H1 (cell line): ENCODE measurements around the gene SYNGR4. TPM values are rescaled to one million over a fixed set of nuclear protein-coding genes. Genes with fewer than 3 reads are reported as not detected.
A peak's percentile ranks its signal among the peaks of the same experiment; 100 is the strongest.

Experiments used
- CTCF ChIA-PET: fragments of 300-600 bp; sonication (Branson Sonifier 250); formaldehyde crosslinking; loops from one replicate; lab custom pipeline; 2021; ENCODE audit not compliant: partially characterized antibody; lab: Charles Lee
- POLR2A ChIA-PET: fragments of 300-600 bp; sonication (Branson Sonifier 250); formaldehyde crosslinking; loops from one replicate; lab custom pipeline; 2021; ENCODE audit warnings: inconsistent platforms; ENCODE audit not compliant: partially characterized antibody; lab: Charles Lee
- DNase-seq, 2 experiments: peaks; one replicate each; pipeline versions ENCODE4 v3.0.0 to v3.0.0-alpha.2; 2010 to 2022; ENCODE audit warnings: low spot score in 2 of 2, low read depth in 1 of 2, mixed read lengths in 1 of 2
- FAIRE-seq: peaks from 2 replicates; lab custom pipeline; 2011; peaks lifted over from hg19 to GRCh38; lab: Jason Lieb, UNC
- H2AFZ ChIP-seq: 2 replicates; pipeline ENCODE4 v1.8.1; 2012; ENCODE audit warnings: low read length, inconsistent platforms
- H2AK5ac ChIP-seq: 2 replicates; pipeline ENCODE4 v1.6.1; 2013; ENCODE audit warnings: low read depth, low read length
- H2BK120ac ChIP-seq: replicated peaks from 2 replicates; pipeline ENCODE3; 2013; ENCODE audit warnings: low read depth, low read length, inconsistent platforms
- H2BK12ac ChIP-seq: 2 replicates; pipeline ENCODE4 v1.6.1; 2013; ENCODE audit warnings: low read depth, low read length
- H2BK15ac ChIP-seq: 2 replicates; pipeline ENCODE4 v1.6.1; 2013; ENCODE audit warnings: low read length
- H2BK20ac ChIP-seq: 2 replicates; pipeline ENCODE4 v1.6.1; 2013; ENCODE audit warnings: low read length
- H2BK5ac ChIP-seq: 2 replicates; pipeline ENCODE4 v1.6.1; 2013; ENCODE audit warnings: low read depth, low read length
- H3K14ac ChIP-seq: 2 replicates; pipeline ENCODE4 v1.6.1; 2013; ENCODE audit warnings: inconsistent platforms; ENCODE audit not compliant: insufficient read length
- H3K18ac ChIP-seq: 2 replicates; pipeline ENCODE4 v1.6.1; 2013; ENCODE audit warnings: low read length; ENCODE audit errors: extremely low read depth
- H3K23ac ChIP-seq: 2 replicates; pipeline ENCODE4 v1.6.1; 2013; ENCODE audit warnings: inconsistent platforms; ENCODE audit not compliant: insufficient read length
- H3K23me2 ChIP-seq: 2 replicates; pipeline ENCODE4 v1.6.1; 2013; ENCODE audit warnings: low read depth, low read length
- H3K27ac ChIP-seq: 2 replicates; pipeline ENCODE4 v1.6.1; 2011; ENCODE audit warnings: low read depth, low read length, inconsistent platforms
- H3K27me3 ChIP-seq, 4 experiments: replicated peaks in 1 of 4; 1 replicate in 1 of 4; 2 replicates in 3 of 4; pipeline versions ENCODE4 v1.6.1 to v1.8.1; 2011 to 2013; ENCODE audit warnings: low read length in 3 of 4, mild to moderate bottlenecking in 3 of 4, inconsistent platforms in 2 of 4, mixed read lengths in 2 of 4, moderate library complexity in 1 of 4; ENCODE audit not compliant: control insufficient read depth in 3 of 4, insufficient read depth in 3 of 4; ENCODE audit errors: extremely low read depth in 1 of 4
- H3K36me3 ChIP-seq, 4 experiments: 2 replicates each; pipeline versions ENCODE4 v1.6.1 to v1.8.1; 2011 to 2013; ENCODE audit warnings: mild to moderate bottlenecking in 4 of 4, low read length in 3 of 4, moderate library complexity in 2 of 4, control low read depth in 1 of 4, inconsistent platforms in 1 of 4; ENCODE audit not compliant: insufficient read depth in 4 of 4, control insufficient read depth in 2 of 4
- H3K4ac ChIP-seq: replicated peaks from 2 replicates; pipeline ENCODE3; 2013; ENCODE audit warnings: low read length, low read depth, mixed read lengths, inconsistent platforms; ENCODE audit not compliant: insufficient read length
- H3K4me1 ChIP-seq, 4 experiments: replicated peaks in 1 of 4; 1 replicate in 1 of 4; 2 replicates in 3 of 4; pipeline versions ENCODE4 v1.6.1 to v1.8.1; 2011 to 2013; ENCODE audit warnings: low read length in 3 of 4, inconsistent platforms in 2 of 4, mixed read lengths in 1 of 4; ENCODE audit not compliant: insufficient read depth in 4 of 4, control insufficient read depth in 3 of 4
- H3K4me2 ChIP-seq, 2 experiments: 2 replicates each; pipeline versions ENCODE4 v1.6.1 to v1.8.1; 2011 to 2013; ENCODE audit warnings: low read depth in 2 of 2, low read length in 2 of 2, control low read depth in 1 of 2, inconsistent platforms in 1 of 2, mild to moderate bottlenecking in 1 of 2; ENCODE audit not compliant: insufficient read depth in 1 of 2
- H3K4me3 ChIP-seq, 4 experiments: fragments of 200-600, 300-600 bp in 1 of 4; sonication (generic), shearing (Covaris generic), sonication (Bioruptor Twin) in 1 of 4; 2 replicates each; pipeline versions ENCODE4 v1.5.1 to v1.8.1; 2011 to 2016; ENCODE audit warnings: low read length in 4 of 4, low read depth in 3 of 4, control low read depth in 2 of 4, inconsistent platforms in 2 of 4, mild to moderate bottlenecking in 2 of 4, mixed read lengths in 1 of 4, moderate library complexity in 1 of 4; ENCODE audit not compliant: insufficient read depth in 2 of 4; ENCODE audit errors: extremely low read depth in 1 of 4
- H3K56ac ChIP-seq: replicated peaks from 2 replicates; pipeline ENCODE3; 2013; ENCODE audit warnings: low read depth, mild to moderate bottlenecking, mixed read lengths, low read length, inconsistent platforms; ENCODE audit not compliant: insufficient read length
- H3K79me1 ChIP-seq: 2 replicates; pipeline ENCODE4 v1.6.1; 2013; ENCODE audit warnings: low read depth, low read length, control low read depth
- H3K79me2 ChIP-seq, 2 experiments: 2 replicates each; pipeline versions ENCODE4 v1.6.1 to v1.8.1; 2012 to 2013; ENCODE audit warnings: low read length in 2 of 2, mild to moderate bottlenecking in 2 of 2, inconsistent platforms in 1 of 2; ENCODE audit not compliant: insufficient read depth in 2 of 2, control insufficient read depth in 1 of 2
- H3K9ac ChIP-seq, 4 experiments: replicated peaks in 1 of 4; 1 replicate in 1 of 4; 2 replicates in 3 of 4; pipeline versions ENCODE4 v1.6.1 to v1.8.1; 2011 to 2013; ENCODE audit warnings: low read depth in 3 of 4, low read length in 3 of 4, control low read depth in 2 of 4, mild to moderate bottlenecking in 2 of 4, moderate library complexity in 2 of 4, inconsistent platforms in 1 of 4; ENCODE audit errors: extremely low read depth in 1 of 4
- H3K9me3 ChIP-seq, 2 experiments: 2 replicates each; pipeline versions ENCODE4 v1.6.1 to v1.8.1; 2012 to 2013; ENCODE audit warnings: mild to moderate bottlenecking in 2 of 2, moderate library complexity in 2 of 2, control low read depth in 1 of 2, inconsistent platforms in 1 of 2, low read depth in 1 of 2, low read length in 1 of 2, mixed read lengths in 1 of 2; ENCODE audit not compliant: insufficient read depth in 2 of 2
- H4K20me1 ChIP-seq, 2 experiments: replicated peaks in 1 of 2; 2 replicates each; pipeline versions ENCODE3 to v1.8.1; 2011 to 2013; ENCODE audit warnings: inconsistent platforms in 2 of 2, low read length in 2 of 2, mild to moderate bottlenecking in 1 of 2; ENCODE audit not compliant: insufficient read depth in 2 of 2, control insufficient read depth in 1 of 2
- H4K5ac ChIP-seq: 2 replicates; pipeline ENCODE4 v1.6.1; 2013; ENCODE audit warnings: low read length, low read depth, mixed read lengths, inconsistent platforms; ENCODE audit not compliant: insufficient read length
- H4K8ac ChIP-seq: 2 replicates; pipeline ENCODE4 v1.8.0; 2013; ENCODE audit warnings: mild to moderate bottlenecking, moderate library complexity, low read length, inconsistent platforms; ENCODE audit not compliant: insufficient read depth; ENCODE audit errors: extremely low read depth
- H4K91ac ChIP-seq: replicated peaks from 2 replicates; pipeline ENCODE3; 2013; ENCODE audit warnings: low read length, mixed read lengths, inconsistent platforms; ENCODE audit not compliant: insufficient read length
- SIRT6 ChIP-seq: IDR thresholded peaks from one replicate; pipeline ENCODE4 v1.7.1; 2012; ENCODE audit warnings: low read length, inconsistent platforms
- SP1 ChIP-seq: IDR thresholded peaks from 2 replicates; pipeline ENCODE4 v1.6.1; 2011; ENCODE audit warnings: low read depth, low read length
- WGBS, 2 experiments: shearing (Covaris generic) in 1 of 2; methylation state at CpG; one replicate each; pipeline versions ENCODE4 v1.1.6 to v1.1.7; 2013 to 2015; ENCODE audit warnings: low lambda C conversion rate in 2 of 2, mixed read lengths in 2 of 2, inconsistent platforms in 1 of 2, low coverage in 1 of 2, missing lambda C conversion rate in 1 of 2; ENCODE audit not compliant: insufficient replicate concordance in 2 of 2, insufficient coverage in 1 of 2, insufficient read length in 1 of 2; ENCODE audit errors: extremely low coverage in 1 of 2, missing lambda C conversion rate in 1 of 2; 5-methylcytosine and 5-hydroxymethylcytosine counted together
- polyA plus RNA-seq, 7 experiments: library from polyadenylated mRNA; depleted of rRNA in 3 of 7; stranded (reverse) in 5 of 7; unstranded in 2 of 7; fragments of >200 nt in 5 of 7; fragments of 200-250 nt in 2 of 7; gene quantifications; 1 replicate in 5 of 7; 2 replicates in 1 of 7; 4 replicates in 1 of 7; pipeline versions ENCODE4 v1.2.1 to v1.2.3, GENCODE V29; 2011 to 2013; ENCODE audit warnings: missing spikeins in 2 of 7, mixed read lengths in 2 of 7
- total RNA-seq: library from RNA; stranded (reverse); fragmentation: NEBNext Ultra II Directional; extraction: Animal tissue kit (Norgen Biotek cat#: 25700); gene quantifications from 2 replicates; pipeline ENCODE4 v1.2.1, GENCODE V29; 2021

The SYNGR4 gene
- total and polyA plus RNA-seq, 2 of the 8 experiments (the other 6 are each of a cell fraction or from before 2014, with no cell fraction given): 0.41 TPM; not detected in 1

- peaks cover 0 to 19% (median 8%) of the 10 kb centered on the region in 4 experiments; a peak in 5 of 7 replicates for H3K4me1 ChIP-seq
- H2AK5ac ChIP-seq: no peak overlapping the region; the same call in 1 of the 2 replicates
- H3K79me1 ChIP-seq: peaks cover 3% of the 10 kb centered on the region; the same call in 1 of the 2 replicates
- peak overlapping the region; percentile 61; the same call in 1 of the 2 replicates for H2BK15ac ChIP-seq
- no peak for TF ChIP-seq SIRT6
- TF ChIP-seq SP1: no peak
- H3K27ac ChIP-seq: no peak overlapping the region
- DNase-seq: no peak
- no peak overlapping the region for H2BK120ac ChIP-seq
- no peak overlapping the region for H3K9ac ChIP-seq
- H3K14ac ChIP-seq: no peak overlapping the region
- 0 out of 2 replicates have a peak overlapping the region, but pooled peaks have one; percentile 5 for H2BK5ac ChIP-seq
- no peak overlapping the region for H4K91ac ChIP-seq
- no peaks in the 10 kb centered on the region for H3K36me3 ChIP-seq
- no peak overlapping the region; a peak in 1 of 4 replicates for H3K4me2 ChIP-seq
- ChIA-PET POLR2A (interaction anchor here (2.5 kb wide), 1 partner anchor 15 kb away, joined by 14 read pairs; no protein-coding TSS in a partner anchor), CTCF (no interaction called here)
- FAIRE-seq: no peak
- no peak overlapping the region for H2AFZ ChIP-seq
- no peak overlapping the region for H3K56ac ChIP-seq
- H3K4ac ChIP-seq: no peak overlapping the region
- H2BK12ac ChIP-seq: no peak overlapping the region
- H3K4me3 ChIP-seq: no peak overlapping the region
- no peak overlapping the region for H3K18ac ChIP-seq
- no peaks in the 10 kb centered on the region; a peak in 1 of 7 replicates for H3K27me3 ChIP-seq
- H3K9me3 ChIP-seq: no peaks in the 10 kb centered on the region; a peak in 1 of 4 replicates
- no peak overlapping the region for H4K5ac ChIP-seq
- H2BK20ac ChIP-seq: no peak overlapping the region
- H3K79me2 ChIP-seq: no peaks in the 10 kb centered on the region
- H3K23ac ChIP-seq: no peak overlapping the region
- peaks cover 4% of the 10 kb centered on the region; the same call in 1 of the 2 replicates for H3K23me2 ChIP-seq
- no peak overlapping the region; the same call in 1 of the 2 replicates for H4K8ac ChIP-seq
- 89% methylated on average over 17 of the region's 30 CpGs; no CpG with 5 or more reads in 1 of the 2 experiments for WGBS, 2 experiments
- peaks cover 0 to 1% of the 10 kb centered on the region in 2 experiments for H4K20me1 ChIP-seq
These were observed 51.6 kb downstream of the SYNGR4 start for GRCh38 chr19:48415806-48416221.
